NOMO-1 treated with DMSO at 0.1 percent for 48 hours (cell line): ENCODE data around the gene COPB2.
"Not testable (repeated sequence)": the region's sequence is repeated elsewhere in the genome, so short reads cannot be mapped to it uniquely, and the experiment has no call there.

ENCODE experiments used
- DNase-seq: peaks from one replicate; lab custom pipeline; 2025; ENCODE audit not compliant: unreplicated experiment; lab: John Stamatoyannopoulos, UW

COPB2 gene

GRCh38 chr3:139380575-139380974 lies 8.9 kb downstream of the COPB2 start:
- DNase-seq, result no peak

- no peak for DNase-seq
These were observed 10.7 kb downstream of the COPB2 start for GRCh38 chr3:139378587-139379241.

- DNase-seq, result no peak
These were observed 12.1 kb downstream of the COPB2 start for GRCh38 chr3:139377378-139377777.

DNA sequence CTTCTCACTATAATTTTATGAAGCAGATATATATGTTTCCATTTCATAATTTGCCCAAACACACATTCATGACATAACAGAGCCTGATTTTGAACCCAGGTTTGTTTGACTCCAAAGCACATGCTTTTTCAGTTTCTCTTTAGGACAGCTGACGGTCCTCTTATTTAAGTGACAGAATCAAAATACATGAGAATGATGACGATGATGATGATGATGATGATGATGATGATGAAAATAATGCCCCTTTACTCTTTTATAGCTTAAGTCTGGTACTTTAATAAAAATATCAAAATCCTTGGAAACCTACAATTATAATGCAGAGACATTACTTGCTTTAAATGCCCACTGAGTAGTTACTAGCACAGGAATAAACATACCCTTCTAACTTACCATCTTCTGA lies 15.3 kb downstream of the COPB2 start:
- DNase-seq, result no peak

GRCh38 chr3:139364549-139364948 lies 24.9 kb downstream of the COPB2 start:
- no peak for DNase-seq

DNA sequence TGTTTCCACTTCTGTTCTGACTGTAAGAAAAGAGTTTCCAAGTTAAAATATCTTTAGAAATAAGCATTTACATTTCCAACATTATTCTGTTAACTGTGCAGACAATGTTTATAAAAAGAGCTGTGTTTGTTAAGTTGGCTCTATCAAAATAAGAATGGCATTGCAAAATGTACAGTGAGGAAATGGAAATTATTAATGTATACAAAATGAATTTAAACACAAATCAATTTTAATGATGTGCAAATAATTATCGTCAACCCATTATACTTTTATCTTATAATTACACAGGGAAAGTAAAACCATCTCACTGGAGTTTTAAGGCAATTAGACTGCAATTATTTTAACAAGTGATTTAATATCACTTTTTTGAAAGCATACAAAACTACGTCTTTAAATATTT lies 28.2 kb downstream of the COPB2 start:
- DNase-seq, result no peak

- DNase-seq, result no peak
These were observed 30.4 kb downstream of the COPB2 start for GRCh38 chr3:139358841-139359562.

DNA sequence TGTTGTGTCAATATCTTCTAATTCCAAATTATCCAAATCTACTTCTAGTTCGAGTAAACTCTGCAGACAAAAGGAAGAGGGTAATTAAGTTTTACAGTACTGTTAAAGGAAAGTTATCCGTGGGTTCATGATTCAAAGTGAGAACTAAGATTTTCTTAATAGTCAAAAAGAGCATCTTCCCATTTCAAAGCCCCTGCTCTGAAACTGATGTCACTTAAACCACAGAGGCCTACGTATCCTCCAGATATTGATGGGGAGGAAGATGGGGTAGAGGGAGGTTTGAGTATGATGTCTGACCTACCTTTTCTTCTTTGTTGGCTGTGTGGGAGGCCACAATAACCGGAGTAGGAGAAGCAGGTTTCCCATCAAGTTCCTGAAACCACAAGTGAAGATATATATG lies 31.5 kb downstream of the COPB2 start:
- no peak for DNase-seq

- no peak for DNase-seq
These were observed 33.6 kb downstream of the COPB2 start for GRCh38 chr3:139355891-139356290.

DNA sequence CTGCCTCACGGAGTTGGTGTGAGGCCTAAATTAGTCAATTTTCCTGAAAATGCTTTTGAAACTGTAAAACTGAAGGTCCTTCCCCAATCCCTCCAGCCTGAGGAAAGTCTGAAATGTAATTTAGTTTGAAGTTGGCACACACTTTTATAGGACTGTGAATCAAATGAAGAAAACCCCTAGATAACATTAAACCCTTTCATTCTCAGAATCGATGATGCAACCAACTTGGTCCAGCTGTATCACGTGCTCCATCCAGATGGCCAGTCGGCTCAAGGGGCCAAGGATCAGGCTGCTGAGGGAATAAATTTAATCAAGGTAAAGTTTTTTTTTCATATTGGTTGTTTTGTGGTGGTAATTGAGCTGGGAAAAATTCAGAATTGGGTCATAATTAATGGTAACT lies 34.0 kb downstream of the COPB2 start:
- DNase-seq, result no peak

GRCh38 chr3:139354661-139355060 lies 34.8 kb downstream of the COPB2 start:
- DNase-seq, result no peak

DNA sequence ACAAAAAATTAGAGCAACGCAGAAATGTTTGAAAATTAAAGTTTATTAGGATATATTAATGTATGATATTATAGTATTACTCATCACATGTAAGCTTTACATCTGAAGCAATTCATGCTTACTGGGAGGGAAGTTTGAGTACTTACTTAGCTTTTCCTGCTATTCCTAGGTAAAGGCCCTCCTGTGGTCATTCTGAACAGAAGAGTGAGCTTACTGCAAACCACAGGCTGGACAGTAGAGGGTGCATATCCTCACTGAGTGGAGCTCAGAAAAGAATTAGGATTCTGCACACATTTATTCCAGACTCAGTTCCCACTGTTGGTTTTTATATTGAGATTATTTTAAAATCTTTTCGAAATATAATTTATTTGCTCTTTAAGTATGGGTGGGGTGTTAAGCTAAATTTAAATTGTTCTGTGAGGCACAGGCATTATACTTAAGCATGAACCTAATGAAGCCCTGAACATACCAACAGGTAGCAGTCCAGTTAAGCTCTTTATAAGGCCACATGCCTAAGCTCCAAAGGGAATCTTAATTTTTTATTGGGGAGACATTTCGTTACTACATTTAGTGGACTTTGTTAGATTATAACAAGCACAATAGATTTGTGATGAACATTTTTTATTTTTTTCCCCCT lies 35.4 kb downstream of the COPB2 start:
- DNase-seq, result peak; percentile 17

- DNase-seq, result no peak
These were observed 42.7 kb downstream of the COPB2 start for GRCh38 chr3:139346771-139347170.

DNA sequence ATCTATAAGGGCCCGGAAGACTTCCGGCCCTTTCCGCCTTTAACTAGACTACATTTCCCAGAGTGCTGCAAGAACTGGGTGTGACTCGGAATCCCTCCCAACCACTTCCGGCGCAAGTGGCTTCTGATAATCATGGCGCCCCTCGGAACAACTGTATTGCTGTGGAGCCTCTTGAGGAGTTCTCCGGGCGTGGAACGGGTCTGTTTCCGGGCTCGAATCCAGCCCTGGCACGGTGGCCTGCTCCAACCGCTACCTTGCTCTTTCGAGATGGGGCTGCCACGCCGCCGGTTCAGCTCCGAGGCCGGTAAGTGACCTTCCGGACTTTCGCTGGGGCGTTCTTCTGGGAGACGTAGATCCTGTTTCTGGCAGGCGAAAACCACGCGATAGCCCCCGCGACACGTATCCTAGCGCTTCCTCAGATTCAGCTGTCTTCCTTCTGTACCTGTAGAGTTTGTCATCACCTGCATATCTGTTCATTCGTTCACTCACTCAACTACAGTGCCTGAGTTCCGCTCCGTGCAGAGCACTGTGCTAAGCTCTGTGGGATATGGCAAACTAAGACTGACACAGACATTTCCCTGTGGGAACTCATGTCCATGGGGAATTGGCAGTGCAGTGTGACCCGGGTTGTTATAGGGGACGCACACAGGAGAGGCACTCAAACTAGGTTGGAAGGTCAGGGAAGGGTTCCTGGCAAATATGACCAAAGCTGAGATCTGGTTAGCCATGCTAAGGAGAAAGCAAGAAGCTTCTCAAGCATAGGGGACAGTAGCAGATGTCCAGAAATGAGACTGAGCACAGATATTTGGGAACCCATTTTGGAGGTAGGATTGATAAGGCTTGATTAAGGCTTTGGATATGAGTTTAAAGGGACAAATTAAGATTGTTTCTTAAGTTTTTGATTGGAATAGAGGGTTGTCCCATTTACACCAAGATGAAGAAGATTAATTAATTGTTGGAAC lies 45.3 kb downstream of the COPB2 start, which contains the start of gene MRPS22:
Gene MRPS22, plus strand, starts transcription at position 126 of the 962 bp plus-strand sequence. Its CDS starts 7 bp downstream, at position 133.
- peak; percentile 97 for DNase-seq

DNA sequence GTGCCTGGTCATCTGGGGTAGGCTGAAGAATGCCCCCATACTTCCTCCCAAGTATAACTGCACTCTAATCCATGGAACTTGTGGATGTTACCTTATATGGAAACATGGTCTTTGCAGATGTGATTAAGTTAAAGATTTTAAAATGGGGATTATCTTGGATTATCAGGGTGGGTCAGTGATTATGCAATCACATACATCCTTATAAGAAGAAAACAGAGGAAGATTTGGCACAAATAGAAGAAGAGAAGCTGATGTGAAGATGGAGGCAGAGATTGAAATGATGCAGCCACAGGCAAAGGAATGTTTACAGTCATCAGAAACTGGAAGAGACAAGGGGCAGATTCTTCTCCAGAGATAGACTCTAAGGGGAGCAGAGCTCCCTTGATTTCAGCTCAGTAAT lies 47.4 kb downstream of the COPB2 start:
- no peak for DNase-seq

DNA sequence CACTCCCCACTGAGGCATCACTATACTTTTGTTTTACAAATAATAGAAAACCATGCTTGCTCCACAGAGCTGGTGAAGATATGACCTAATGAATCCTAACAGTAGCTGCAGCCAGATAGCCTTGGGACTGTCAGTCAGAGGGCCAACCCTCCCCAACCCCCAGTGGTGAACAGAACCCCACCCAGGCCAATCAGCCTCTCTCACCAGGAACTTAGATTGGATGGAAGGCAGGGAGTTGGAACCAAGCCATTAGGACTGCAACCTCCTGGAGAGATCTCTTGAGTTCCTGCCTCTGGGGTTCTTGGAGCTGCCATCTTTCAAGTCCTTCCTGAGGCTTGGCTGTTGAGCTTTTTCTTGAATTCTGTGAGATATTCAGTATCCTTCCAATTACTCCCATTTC lies 48.7 kb downstream of the COPB2 start:
- DNase-seq, result no peak

DNA sequence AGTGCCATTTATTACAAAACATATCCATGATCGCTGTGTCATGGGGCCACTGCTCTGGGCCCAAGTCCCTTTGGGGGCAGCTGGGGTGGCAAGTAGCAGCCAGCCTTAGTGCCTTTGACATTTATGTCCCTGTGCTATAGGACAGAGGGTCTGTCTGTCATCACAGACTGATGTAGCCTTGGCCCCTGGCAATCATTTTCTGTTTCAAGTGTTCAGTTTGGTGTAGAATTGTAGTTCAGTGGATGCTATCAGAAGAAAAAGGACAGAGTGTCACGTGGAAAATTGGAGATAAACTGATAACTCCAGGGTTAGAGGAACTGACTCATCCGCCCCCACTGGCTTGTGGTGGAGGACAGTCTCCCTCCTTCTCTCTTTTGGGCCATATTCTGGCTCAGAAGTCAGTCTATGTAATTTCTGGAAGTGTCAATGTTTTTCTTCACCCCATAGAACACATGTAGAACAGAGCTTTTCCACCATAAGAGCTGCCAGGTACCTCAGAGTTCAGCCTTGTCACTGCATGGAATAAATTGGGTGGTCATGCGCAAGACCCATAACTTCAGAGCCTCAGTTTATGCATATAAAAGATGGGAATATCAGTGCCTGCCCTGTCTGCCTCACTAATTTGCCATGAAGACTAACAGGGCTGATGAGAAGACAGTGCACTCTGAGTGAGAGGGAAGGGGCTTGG lies 50.1 kb downstream of the COPB2 start:
- peak; percentile 24 for DNase-seq

DNA sequence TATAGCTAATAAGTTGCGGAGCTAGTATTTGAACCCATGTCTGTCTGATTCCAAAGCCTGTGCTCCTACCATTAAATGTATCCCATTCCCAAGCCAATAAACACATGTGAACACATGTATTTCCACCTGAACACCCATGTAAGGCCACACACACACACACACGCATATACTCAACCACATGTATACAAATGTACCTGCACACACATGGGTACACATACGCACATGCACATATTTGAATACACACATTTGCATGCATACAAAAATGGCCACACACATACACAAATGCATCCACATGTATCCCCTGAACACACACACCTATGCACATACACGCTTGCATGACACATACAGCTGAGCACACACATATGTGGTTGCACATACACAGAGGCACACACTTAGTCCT lies 51.0 kb downstream of the COPB2 start:
- DNase-seq, result no peak

- not testable (repeated sequence) for DNase-seq
These were observed 54.8 kb downstream of the COPB2 start for GRCh38 chr3:139334675-139335074.

- DNase-seq, result no peak
These were observed 57.4 kb downstream of the COPB2 start for GRCh38 chr3:139332092-139332491.
